HG02970 (cell line): ENCODE measurements around the gene BEAN1.
"Not testable (repeated sequence)": the region's sequence is repeated elsewhere in the genome, so short reads cannot be mapped to it uniquely, and the experiment has no call there.

Source experiments
- ATAC-seq: cut with Tn5 transposase; IDR thresholded peaks from one replicate; pipeline ENCODE4 v1.9.1; 2021; ENCODE audit warnings: mild to moderate bottlenecking, moderate library complexity, moderate number of reproducible peaks; ENCODE audit not compliant: unreplicated experiment, low FRiP score

The BEAN1 gene

DNA sequence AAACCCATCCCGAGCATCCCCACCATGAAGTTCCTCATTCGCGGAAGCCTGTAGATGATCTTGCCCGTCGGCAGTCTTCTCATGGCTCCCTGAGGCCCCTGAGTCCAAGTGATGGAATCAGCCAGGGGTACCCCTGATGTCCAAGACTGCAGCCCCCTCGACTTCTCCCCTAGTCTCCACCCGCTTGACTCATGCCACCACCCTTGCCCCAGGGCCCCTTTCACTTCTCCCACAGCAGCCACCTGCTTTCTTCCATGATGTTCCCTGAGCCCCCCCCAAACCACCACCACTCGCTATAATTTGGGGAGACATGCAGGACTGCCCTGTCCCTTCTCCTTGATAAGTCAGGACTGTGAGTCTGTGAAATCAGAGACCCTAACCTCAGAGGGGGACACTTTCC lies 11.4 kb downstream of the BEAN1 start:
- no peak for ATAC-seq

DNA sequence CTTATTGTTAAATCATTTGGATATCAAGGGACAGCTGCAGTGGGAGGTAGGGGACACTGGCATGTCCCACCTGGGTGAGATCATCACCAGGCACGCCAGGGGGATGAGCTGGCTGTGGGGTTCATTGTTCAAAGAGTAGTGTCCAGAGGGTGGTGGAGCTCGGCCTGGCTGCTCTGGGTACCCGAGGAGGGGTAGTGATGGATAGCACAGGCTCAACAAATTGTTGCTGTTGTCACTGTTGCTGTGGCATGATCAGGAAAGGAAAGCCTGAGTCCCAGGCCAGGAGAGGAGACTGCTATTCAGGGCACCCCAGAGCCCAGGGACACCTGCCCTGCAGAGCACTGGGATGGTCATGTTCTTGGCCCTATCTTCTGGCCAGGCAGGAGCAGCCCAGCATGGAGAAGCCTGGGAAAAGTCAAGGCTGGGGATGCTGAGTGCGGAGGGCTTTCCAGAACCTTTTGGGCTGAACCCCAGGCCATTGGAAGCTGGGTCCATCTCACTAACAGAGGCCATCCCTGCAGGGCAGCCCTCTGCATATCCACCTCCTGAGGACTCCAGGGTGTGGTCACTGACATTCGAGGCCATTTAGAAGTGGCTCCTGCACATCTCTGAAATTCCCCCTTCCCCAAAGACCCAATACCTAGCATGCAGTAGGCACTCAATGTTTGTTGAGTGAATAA lies 12.1 kb downstream of the BEAN1 start:
- ATAC-seq = no peak

DNA sequence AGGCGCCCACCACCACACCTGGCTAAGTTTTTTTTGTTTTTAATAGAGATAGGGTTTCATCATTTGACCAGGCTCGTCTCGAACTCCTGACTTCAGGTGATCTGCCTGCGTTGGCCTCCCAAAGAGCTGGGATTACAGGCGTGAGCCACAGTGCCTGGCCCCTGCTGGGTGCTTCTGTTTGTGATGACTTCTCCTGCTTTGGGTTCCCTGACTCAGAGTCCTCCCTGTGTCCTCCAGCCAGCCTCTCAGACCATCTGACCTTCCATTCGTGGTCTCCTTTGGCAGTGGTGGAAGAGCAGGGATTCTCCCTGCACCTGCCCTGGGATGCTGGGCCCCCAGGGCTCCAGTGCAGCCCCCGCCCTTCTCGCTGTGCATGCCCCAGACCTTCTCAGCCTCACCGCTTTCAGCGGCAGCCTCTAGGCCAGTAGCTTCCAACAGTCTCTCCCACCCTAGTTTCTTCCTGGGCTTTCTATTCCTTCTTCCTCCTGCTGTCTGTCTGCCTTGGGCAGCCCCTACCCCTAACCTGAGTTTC lies 13.2 kb downstream of the BEAN1 start:
- no peak for ATAC-seq

DNA sequence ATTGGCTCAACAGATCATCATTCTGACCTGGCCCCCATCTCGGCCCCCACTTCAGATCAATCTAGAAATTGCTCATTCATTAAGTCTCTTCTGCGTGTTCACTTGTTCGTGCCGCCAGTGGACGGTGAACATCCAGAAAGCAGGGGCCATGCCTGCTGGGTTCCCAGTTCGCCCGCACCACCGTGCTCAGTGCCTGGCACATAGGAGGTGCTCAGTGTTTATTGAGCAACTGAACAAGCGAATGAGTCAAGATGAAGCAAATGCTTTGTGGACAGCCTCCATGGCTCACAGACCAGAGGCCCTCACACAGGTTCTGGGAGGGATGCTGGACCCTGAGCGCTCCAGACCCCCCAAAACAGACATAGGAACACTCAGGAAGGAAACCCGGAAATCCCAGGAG lies 13.9 kb downstream of the BEAN1 start:
- ATAC-seq = no peak

DNA sequence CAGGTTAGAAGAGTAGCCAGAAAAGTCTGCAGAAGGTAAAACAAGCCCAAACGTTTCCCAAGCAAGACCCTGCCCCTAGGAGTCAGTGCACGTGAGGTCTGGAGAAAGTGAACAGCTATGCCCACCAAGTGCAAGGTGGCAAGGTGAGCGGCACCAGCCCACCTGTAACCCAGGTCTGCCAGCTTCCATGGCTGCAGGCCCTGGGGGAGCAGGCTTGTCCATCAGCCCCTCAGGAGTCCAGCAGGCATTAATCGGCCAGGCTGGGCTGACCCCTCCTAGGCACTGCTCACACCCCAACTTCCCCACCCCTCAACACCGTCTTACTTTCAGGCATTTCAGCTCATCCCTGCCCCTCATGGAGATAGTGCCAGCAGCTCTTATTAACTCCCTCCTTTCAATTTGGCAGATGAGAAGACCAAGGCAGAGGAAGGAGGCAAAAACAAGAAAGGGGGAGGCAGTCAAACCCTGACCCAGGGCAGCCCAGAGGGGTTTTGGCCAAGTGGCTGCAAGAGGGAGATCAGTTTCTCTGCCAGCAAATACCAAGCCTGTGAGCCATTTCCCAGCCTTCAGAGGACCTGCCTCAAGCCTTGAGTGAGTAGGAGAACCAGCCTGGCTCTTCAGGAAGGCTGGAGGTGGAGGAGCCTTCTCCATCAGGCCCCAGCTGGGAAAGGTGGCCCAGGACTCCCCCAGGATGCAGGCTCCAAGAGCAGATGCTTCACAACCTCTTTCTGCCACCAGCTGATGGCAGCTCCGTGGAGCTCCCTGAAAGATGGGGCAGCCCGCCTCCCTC lies 14.7 kb downstream of the BEAN1 start:
- ATAC-seq = no peak

DNA sequence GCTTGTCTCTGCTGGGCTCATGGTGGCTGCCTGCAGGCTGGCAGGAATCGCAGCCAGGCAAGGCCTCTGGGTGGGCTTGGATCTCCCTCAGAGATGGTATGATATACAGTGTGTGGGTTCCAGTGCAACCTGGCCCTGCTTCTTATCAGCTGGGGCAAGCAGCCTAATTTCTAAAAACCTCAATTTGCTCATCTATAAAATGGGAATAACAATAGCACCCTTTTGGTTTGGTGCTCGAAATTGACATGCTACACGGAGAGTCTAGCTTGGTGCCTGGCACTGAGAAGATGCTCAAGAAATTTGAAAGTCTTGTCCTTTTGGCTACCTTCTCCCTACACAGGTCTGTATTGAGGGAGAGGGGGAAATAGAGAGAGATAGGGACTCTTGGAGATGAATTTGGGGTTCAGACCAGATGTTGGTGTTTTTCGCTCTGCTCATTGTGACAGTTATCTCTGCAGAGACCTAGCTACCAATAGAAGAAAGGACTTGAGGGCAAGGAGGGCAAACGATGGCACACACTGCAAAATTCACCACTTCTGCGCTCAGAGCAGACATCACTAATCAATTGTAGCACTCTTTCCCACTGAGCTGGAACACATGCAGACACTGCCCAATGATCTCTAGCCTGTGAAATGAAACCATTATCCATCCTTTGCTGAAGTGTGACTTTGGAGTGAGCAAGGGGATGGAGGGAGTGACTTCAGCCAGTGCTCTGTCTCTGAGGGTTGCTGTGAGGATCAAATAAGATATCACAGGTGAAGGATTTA lies 15.6 kb downstream of the BEAN1 start:
- no peak for ATAC-seq

DNA sequence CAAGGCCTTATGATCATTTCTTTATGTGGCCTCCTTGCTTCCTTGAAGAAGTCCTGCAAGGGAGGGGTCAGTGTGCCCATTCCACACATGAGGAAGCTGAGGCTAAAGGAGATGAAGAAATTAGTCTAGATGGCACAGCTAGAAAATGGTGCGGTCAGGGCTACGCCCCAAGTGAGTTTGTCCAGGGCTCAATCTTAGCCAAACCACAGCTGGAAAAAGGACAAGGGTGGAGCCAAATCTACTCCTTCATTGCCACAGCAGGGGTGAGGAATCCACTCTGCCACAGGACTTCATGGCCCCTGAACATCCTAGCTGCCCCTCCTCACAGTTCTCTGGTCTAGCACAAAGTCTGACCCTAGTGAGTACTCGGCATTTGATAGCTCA lies 16.2 kb downstream of the BEAN1 start:
- no peak for ATAC-seq

DNA sequence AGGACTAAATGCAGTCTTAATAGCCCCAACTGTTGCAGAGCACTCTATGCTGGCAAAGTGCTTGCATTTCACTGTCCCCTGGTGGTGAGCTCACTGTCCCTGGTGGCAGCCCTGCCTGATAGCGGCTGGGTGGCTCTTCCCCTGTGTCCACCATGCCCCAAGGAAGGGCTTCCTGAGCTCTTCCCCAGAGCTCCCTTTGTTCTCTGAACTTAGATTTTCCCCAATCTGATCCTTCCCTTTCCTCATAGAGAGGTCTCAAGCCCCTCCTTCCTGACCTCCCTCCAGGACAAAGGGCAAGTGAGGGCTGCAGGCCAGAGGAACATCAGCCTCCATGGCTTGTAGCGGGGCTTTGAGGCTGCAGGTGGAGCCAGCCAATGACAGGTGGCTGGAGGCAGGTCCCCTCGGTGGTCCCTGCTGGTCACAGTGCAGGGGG lies 17.0 kb downstream of the BEAN1 start:
- ATAC-seq = no peak

DNA sequence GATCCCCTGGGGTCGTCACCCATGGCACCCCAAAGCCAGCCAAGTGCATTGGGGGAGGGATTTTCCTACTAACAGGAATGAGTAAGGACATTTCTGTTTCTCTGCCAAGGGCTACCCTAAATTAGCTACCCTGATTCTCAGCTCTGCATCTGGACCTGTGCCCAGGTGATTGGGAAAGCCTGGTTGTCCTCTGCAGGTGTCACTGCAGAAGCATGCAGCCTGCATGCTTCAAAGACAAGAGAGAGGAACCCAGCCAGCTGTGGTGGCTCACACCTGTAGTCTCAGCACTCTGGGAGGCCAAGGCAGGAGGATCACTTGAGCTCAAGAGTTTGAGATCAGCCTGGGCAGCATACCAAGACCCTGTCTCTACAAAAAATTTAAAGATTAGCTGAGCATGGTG lies 19.6 kb downstream of the BEAN1 start:
- no peak for ATAC-seq

DNA sequence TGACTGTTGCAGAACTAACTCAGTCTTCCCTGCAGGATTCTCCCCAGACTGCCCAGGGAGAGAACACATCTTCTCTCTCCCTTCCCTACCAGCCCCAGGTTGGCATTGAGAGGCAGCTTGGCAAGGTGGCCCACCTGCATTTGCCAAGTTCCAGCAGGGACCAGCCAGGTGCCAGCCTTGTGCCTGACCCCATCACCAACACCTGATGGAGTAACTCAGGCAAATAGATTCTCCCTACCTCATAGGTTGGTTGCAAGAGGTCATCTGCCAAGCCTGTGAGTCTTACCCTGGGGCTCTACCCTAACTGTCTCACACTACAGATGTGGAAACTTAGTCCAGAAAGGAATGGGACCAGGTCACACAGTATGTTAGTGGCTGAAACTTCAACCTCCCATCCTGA lies 20.4 kb downstream of the BEAN1 start:
- no peak for ATAC-seq

DNA sequence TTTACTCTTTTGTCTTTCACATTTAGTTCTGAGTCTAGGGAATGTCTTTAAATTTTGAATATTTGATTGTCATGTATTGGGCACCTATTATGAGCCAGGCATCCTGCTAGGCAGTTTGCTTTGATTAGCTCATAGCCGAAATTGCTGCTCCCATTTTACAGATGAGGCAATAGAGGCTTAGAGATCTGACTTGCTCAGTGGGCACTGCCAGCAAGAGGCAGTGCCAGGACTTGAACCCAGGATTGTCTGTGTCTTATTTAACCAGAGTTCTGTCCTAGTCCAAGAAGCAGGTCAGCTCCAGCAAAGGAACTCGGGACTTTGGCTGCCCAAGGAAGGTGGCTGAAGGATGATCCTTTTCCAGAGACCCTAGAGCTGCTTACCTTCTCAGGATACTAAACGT lies 24.5 kb downstream of the BEAN1 start:
- no peak for ATAC-seq

DNA sequence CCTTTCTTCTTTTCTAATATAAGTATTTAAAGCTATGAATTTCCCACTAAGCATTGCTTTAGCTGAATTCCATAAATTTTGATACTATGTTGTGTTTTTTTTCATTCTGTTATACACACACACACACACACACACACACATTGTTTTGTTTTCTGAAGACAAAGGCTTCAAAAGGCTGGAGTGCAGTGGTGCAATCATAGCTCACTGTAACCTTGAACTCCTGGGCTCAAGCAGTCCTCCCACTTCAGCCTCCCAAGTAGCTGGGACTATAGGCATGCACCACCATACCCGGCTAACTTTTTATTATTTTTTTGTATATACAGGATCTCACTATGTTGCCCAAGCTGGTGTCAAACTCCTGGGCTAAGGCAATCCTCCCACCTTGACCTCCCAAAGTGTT lies 26.1 kb downstream of the BEAN1 start:
- not testable (repeated sequence) for ATAC-seq

DNA sequence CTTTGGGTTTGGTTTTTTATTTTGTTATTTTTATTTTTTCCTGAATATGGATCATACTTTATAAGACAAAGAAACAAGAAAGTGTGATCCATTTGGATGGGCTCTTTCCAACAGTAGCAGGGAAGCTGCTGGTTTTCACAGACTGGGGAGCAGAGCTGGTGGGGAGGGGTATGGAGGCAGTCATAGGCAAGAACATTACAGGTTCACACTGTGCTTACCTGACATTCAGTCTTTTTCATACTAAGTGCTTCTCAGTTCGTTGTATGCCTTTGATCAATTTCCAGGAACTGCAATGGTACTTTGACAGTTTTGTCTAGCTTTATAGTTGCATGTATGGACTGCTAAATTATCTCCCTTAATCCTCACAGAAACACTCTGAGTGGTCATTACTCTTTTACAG lies 27.7 kb downstream of the BEAN1 start:
- no peak for ATAC-seq

DNA sequence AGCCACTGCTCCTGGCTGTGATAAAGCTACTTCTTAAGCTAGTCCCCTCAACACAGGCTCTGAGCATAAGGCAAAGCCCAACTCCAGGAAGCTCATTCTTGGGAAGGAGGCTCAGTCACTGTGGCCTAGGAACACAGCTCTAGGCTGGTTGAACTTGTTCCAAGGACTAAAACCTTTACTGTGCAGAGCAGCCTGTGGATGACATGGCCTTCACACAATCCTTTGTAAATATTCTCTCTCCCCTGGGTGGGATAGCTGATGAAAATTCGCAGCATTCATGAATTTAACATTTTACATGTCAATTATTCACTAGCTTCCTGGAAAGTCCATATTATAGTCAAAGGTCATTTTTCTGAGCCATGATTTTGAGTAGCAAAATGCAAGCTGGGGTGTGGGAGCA lies 28.9 kb downstream of the BEAN1 start:
- no peak for ATAC-seq

DNA sequence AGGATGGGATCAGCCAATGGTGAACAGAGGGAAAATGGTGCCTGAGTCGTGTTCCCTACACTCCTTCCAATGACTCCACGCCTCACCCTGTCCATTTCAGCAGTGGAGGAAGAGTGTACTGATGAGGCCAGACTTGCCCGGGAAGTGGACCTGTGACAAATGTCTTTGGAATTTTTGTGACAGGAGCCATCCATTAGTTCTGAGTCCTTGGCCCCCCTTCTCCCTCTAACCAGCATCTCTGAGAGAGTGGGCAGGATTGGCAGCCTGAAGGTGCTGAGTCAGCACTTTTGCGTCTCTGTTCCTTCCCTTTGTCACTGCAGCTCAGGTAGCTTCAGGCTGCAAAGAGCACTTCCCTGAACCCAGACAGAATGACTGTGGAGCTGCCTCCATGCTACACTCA lies 30.8 kb downstream of the BEAN1 start:
- ATAC-seq = no peak

DNA sequence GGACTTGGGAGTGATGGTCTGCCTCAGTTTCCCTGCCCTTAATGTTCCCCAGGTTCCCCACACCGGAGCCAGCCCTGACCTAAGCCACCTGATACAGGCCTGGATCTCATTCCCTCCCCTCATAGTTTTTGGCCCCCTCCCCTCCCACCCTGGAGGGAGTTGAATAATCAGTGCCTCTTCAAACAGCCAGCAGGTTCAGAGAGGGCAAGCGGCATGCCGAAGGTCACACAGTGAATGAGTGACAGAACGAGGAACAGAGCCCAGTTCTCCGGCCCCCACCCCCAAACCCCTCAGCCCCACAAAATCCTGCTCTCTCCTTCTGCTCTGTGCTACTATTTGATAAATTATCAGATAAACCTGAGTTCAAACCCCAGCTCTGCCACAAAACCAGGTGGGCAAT lies 31.2 kb downstream of the BEAN1 start:
- no peak for ATAC-seq

DNA sequence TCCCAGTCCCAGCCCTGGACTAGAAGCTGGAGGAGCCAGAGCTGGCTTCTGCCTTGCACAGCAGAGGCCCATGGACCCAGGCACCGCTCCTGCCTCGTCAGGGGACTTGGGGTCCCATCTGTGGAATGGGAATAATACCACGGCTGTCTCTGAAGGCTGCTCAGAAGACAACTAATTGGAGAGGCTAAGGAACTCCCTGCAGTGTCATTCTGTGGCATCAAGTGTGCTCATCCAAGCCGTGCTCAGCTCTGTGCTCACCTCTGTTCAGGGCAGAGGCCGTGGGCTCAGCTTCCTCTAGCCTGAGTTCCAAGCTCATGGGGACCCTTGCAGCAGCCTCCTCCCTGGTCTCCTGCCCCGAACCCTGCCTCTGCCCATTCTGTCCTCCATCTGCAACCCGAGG lies 31.8 kb downstream of the BEAN1 start:
- ATAC-seq = no peak

DNA sequence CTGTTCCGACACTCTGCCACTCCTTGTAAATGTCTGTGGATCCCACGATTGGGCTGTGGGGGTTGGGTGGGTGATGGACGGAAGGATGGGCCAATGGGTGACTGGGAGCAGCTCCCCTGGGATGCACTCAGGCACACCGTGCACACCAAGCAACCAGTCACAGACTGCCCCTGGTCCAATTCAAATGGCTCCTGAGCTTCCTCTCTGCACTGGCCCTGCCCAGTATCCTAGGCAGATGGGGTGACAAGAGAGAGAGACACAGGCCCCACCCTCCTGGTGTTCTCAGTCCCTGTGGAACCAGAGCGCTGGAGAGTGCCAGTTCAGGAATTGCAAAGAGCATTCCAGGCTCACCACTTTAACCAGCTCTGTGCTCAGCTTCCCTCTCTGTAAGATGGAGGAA lies 32.8 kb downstream of the BEAN1 start:
- ATAC-seq = no peak

DNA sequence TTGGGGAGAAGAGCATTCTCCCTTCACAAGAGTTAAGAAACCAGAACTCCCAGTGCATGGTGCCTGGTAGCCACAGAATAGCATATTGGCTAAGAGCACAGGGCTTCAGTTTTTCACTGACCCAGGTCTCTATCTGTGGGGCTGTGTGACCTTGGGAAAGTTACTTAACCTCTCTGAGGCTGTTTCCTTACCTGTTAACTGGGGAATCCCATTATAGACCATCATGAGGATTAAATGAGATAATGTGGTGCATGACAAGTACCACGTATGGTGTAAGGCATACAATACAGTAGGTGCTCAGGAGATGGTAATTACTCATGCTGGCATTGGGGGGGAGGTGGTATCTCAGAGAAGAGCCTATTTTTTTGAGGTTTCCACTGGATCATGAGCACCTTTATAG lies 33.6 kb downstream of the BEAN1 start:
- no peak for ATAC-seq

DNA sequence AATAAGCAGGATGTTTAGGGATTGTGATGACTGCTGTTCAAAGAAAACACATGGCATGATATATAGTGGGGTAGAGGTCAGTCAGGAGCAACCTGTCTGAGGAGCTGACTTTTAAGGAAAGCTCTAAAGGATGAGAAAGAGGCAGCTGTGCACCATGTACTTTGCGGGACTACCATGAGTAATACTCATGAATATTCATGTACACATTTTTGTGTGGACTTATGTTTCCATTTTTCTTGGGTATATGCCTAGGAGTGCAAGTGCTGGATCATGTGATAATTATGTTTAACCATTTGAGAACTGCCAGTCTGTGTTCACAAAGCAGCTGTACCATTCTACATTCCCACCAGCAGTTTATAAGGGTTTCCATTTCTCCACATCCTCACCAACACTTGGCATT lies 35.8 kb downstream of the BEAN1 start:
- no peak for ATAC-seq

DNA sequence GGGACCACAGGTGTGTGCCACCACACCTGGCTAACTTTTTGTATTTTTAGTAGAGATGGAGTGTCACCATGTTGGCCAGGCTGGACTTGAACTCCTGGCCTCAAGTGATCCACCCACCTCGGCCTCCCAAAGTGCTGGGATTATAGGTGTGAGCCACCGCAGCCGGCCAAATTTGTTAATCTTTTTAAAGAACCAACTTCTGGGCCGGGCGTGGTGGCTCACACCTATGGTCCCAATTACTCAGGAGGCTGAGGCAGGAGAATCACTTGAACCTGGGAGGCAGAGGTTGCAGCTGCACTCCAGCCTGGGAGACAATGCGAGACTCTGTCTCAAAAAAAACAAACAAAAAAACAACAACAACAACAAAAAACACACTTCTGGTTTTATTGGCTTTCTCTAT lies 38.9 kb downstream of the BEAN1 start:
- ATAC-seq = not testable (repeated sequence)
